HepG2 (cell line): Measurements from ENCODE around the gene HAX1. TPM values are rescaled to one million over a fixed set of nuclear protein-coding genes. Genes with fewer than 3 reads are reported as not detected.

Experiments used
- polyA plus RNA-seq, 8 experiments: library from polyadenylated mRNA; depleted of rRNA in 3 of 8; stranded (reverse) in 7 of 8; unstranded in 1 of 8; fragments of >200 nt; fragmentation: Illumina TruSeq in 4 of 8; extraction: Trizol in 4 of 8; gene quantifications; 2 replicates each; pipeline versions ENCODE4 v1.2.1 to v1.2.3, GENCODE V29; 2011 to 2016; ENCODE audit warnings: low read depth in 4 of 8, missing spikeins in 1 of 8, mixed read lengths in 1 of 8; ENCODE audit not compliant: insufficient read depth in 1 of 8
- small RNA-seq, 3 experiments: library from RNA; depleted of rRNA; stranded (forward); fragments of <200 nt; gene quantifications; one replicate each; pipeline ENCODE3, GENCODE V24; 2012; ENCODE audit warnings: low read depth in 2 of 3, low replicate concordance in 1 of 3; ENCODE audit not compliant: insufficient read length in 3 of 3, insufficient read depth in 2 of 3
- total RNA-seq, 5 experiments: library from RNA; depleted of rRNA; stranded (reverse); fragments of >200 nt; fragmentation: Illumina TruSeq; extraction: Trizol; gene quantifications; 2 replicates each; pipeline ENCODE4 v1.2.3, GENCODE V29; 2016; ENCODE audit warnings: low read depth in 1 of 5

The HAX1 gene
- total and polyA plus RNA-seq, 2 of the 13 experiments (the other 11 are each of a cell fraction or from before 2014, with no cell fraction given) = 89.2 to 128 TPM

Small RNA genes within 50 kb of the gene (small RNA-seq; reads per million reads assigned to genes)
- gene RF00273 = 0 reads per million in 3 experiments
- gene RNU6-121P = 0 reads per million in 3 experiments
- gene RNU6-239P = 0 reads per million in 3 experiments
- 0 reads per million in 3 experiments for gene SNORA58B

Other genes starting within 250 kb of the HAX1 start
- not detected in 2 replicates for gene NUP210L, start 117.6 kb upstream of the HAX1 start, total RNA-seq (2016; rRNA removed; fragmentation: Illumina TruSeq; extraction: Trizol)
- gene NUP210L, start 117.6 kb upstream of the HAX1 start, polyA plus RNA-seq (2011; rRNA removed) = not detected in 2 replicates
- 307 and 481 TPM in 2 replicates for gene TPM3, start 80.5 kb upstream of the HAX1 start, total RNA-seq (2016; rRNA removed; fragmentation: Illumina TruSeq; extraction: Trizol)
- gene TPM3, start 80.5 kb upstream of the HAX1 start, polyA plus RNA-seq (2011; rRNA removed) = 131 and 160 TPM in 2 replicates
- not detected in 2 replicates for gene CFAP141, start 66.3 kb upstream of the HAX1 start, total RNA-seq (2016; rRNA removed; fragmentation: Illumina TruSeq; extraction: Trizol)
- not detected in 2 replicates for gene CFAP141, start 66.3 kb upstream of the HAX1 start, polyA plus RNA-seq (2011; rRNA removed)
- 74.2 and 75.9 TPM in 2 replicates for gene UBAP2L, start 51.7 kb upstream of the HAX1 start, total RNA-seq (2016; rRNA removed; fragmentation: Illumina TruSeq; extraction: Trizol)
- 140 and 159 TPM in 2 replicates for gene UBAP2L, start 51.7 kb upstream of the HAX1 start, polyA plus RNA-seq (2011; rRNA removed)
- not detected in 2 replicates for gene AQP10, start 48.5 kb downstream of the HAX1 start, total RNA-seq (2016; rRNA removed; fragmentation: Illumina TruSeq; extraction: Trizol)
- 0.30 and 0.38 TPM in 2 replicates for gene AQP10, start 48.5 kb downstream of the HAX1 start, polyA plus RNA-seq (2011; rRNA removed)
- gene ATP8B2, start 52.9 kb downstream of the HAX1 start, total RNA-seq (2016; rRNA removed; fragmentation: Illumina TruSeq; extraction: Trizol) = 31.3 and 39.3 TPM in 2 replicates
- gene ATP8B2, start 52.9 kb downstream of the HAX1 start, polyA plus RNA-seq (2011; rRNA removed) = 20.4 and 23.9 TPM in 2 replicates
- gene IL6R, start 132.7 kb downstream of the HAX1 start, total RNA-seq (2016; rRNA removed; fragmentation: Illumina TruSeq; extraction: Trizol) = 3.5 and 5.0 TPM in 2 replicates
- 24.5 and 30.5 TPM in 2 replicates for gene IL6R, start 132.7 kb downstream of the HAX1 start, polyA plus RNA-seq (2011; rRNA removed)
- not detected in 2 replicates for gene TDRD10, start 229.6 kb downstream of the HAX1 start, total RNA-seq (2016; rRNA removed; fragmentation: Illumina TruSeq; extraction: Trizol)
- gene TDRD10, start 229.6 kb downstream of the HAX1 start, polyA plus RNA-seq (2011; rRNA removed) = not detected in 2 replicates
- not detected in 2 replicates for gene SHE, start 229.8 kb downstream of the HAX1 start, total RNA-seq (2016; rRNA removed; fragmentation: Illumina TruSeq; extraction: Trizol)
- not detected in 2 replicates for gene SHE, start 229.8 kb downstream of the HAX1 start, polyA plus RNA-seq (2011; rRNA removed)